K562 (cell line): Measurements from ENCODE around the gene NCOA4. TPM values are rescaled to one million over a fixed set of nuclear protein-coding genes. Genes with fewer than 3 reads are reported as not detected.
A peak's percentile ranks its signal among the peaks of the same experiment; 100 is the strongest.

ENCODE experiments used
- ARID1B ChIP-seq: fragments of 450-650 bp; IDR thresholded peaks from 2 replicates; pipeline ENCODE4 v1.6.1; 2016; ENCODE audit warnings: antibody characterized with exemption, mild to moderate bottlenecking, inconsistent platforms
- CCNT2 ChIP-seq: IDR thresholded peaks from 2 replicates; pipeline ENCODE4 v1.6.1; 2011; ENCODE audit warnings: borderline replicate concordance, low read depth, mild to moderate bottlenecking, moderate library complexity, mixed read lengths, low read length; ENCODE audit not compliant: insufficient read length; ENCODE audit errors: extremely low read depth
- DACH1 ChIP-seq: fragments of 450-650 bp; IDR thresholded peaks from 2 replicates; pipeline ENCODE4 v1.6.1; 2018; ENCODE audit not compliant: partially characterized antibody
- FOXK2 ChIP-seq, 2 experiments: fragments of 450-650 bp; IDR thresholded peaks in 1 of 2; conservative IDR thresholded peaks in 1 of 2; 2 replicates each; pipeline ENCODE4 v1.6.1; 2016; ENCODE audit warnings: low read depth in 2 of 2, mild to moderate bottlenecking in 1 of 2
- HES1 ChIP-seq: fragments of 450-650 bp; IDR thresholded peaks from 2 replicates; pipeline ENCODE4 v1.6.1; 2016; ENCODE audit warnings: low read depth, mild to moderate bottlenecking, moderate library complexity
- HOMEZ ChIP-seq: fragments of 250-450 bp; sonication (Bioruptor Pico); IDR thresholded peaks from 2 replicates; pipeline ENCODE4 v1.4.0; 2020; ENCODE audit warnings: mild to moderate bottlenecking, moderate library complexity
- KDM1A ChIP-seq, 2 experiments: fragments of 450-650 bp; IDR thresholded peaks; 2 replicates each; pipeline ENCODE4 v1.6.1; 2016; ENCODE audit warnings: mild to moderate bottlenecking in 2 of 2
- KLF13 ChIP-seq: fragments of 450-650 bp; IDR thresholded peaks from 2 replicates; pipeline ENCODE4 v1.6.1; 2016; ENCODE audit warnings: missing genetic modification characterization, low read depth, mild to moderate bottlenecking, missing compliant biosample characterization, moderate library complexity, borderline replicate concordance
- NFXL1 ChIP-seq: fragments of 450-650 bp; formaldehyde crosslinking; IDR thresholded peaks from 2 replicates; pipeline ENCODE4 v1.4.0; 2021; ENCODE audit warnings: mild to moderate bottlenecking
- NUFIP1 ChIP-seq: fragments of 450-650 bp; IDR thresholded peaks from 2 replicates; pipeline ENCODE4 v1.6.1; 2018; ENCODE audit not compliant: partially characterized antibody
- POLR2H ChIP-seq: IDR thresholded peaks from 2 replicates; pipeline ENCODE4 v1.6.1; 2016; ENCODE audit warnings: missing genetic modification characterization, low read depth, mild to moderate bottlenecking, control low read depth, missing compliant biosample characterization, moderate library complexity
- RERE ChIP-seq: sonication (generic); formaldehyde crosslinking; IDR thresholded peaks from 2 replicates; pipeline ENCODE4 v1.8.0; 2023; ENCODE audit warnings: missing genetic modification reagents, mild to moderate bottlenecking, borderline replicate concordance
- SIN3A ChIP-seq, 2 experiments: fragments of 150-350 bp in 1 of 2; IDR thresholded peaks; 2 replicates each; pipeline ENCODE4 v1.6.1; 2011 to 2016; ENCODE audit warnings: borderline replicate concordance in 2 of 2, low read depth in 2 of 2, low read length in 2 of 2, mild to moderate bottlenecking in 2 of 2, moderate library complexity in 2 of 2; ENCODE audit not compliant: control insufficient read depth in 1 of 2
- STAT5B ChIP-seq: fragments of 250-450 bp; sonication (Bioruptor Pico); IDR thresholded peaks from 2 replicates; pipeline ENCODE4 v1.8.0; 2021; ENCODE audit warnings: mild to moderate bottlenecking, inconsistent platforms
- ZBTB1 ChIP-seq: sonication (generic); formaldehyde crosslinking; IDR thresholded peaks from 2 replicates; pipeline ENCODE4 v1.8.1; 2023; ENCODE audit warnings: missing genetic modification reagents, low read depth, mild to moderate bottlenecking, borderline replicate concordance
- ZBTB26 ChIP-seq: fragments of 450-650 bp; formaldehyde crosslinking; IDR thresholded peaks from 2 replicates; pipeline ENCODE4 v1.4.0; 2022; ENCODE audit warnings: missing genetic modification characterization
- ZNF551 ChIP-seq: fragments of 250-450 bp; sonication (Bioruptor Pico); IDR thresholded peaks from 2 replicates; pipeline ENCODE4 v1.5.0; 2021; ENCODE audit warnings: mild to moderate bottlenecking, moderate library complexity
- ZNF75A ChIP-seq: fragments of 450-650 bp; formaldehyde crosslinking; IDR thresholded peaks from 2 replicates; pipeline ENCODE4 v1.4.0; 2020; ENCODE audit warnings: mild to moderate bottlenecking
- ZNF764 ChIP-seq: fragments of 250-450 bp; sonication (Bioruptor Pico); IDR thresholded peaks from 2 replicates; pipeline ENCODE4 v1.4.0; 2020; ENCODE audit warnings: low read depth, mild to moderate bottlenecking, moderate library complexity
- polyA plus RNA-seq, 8 experiments: library from polyadenylated mRNA; depleted of rRNA in 4 of 8; stranded (reverse) in 5 of 8; unstranded in 3 of 8; fragments of >200 nt; fragmentation: Nextera tagmentation in 2 of 8; fragmentation: Illumina TruSeq in 1 of 8; extraction: Ambion mirVana in 2 of 8; extraction: Trizol in 1 of 8; gene quantifications; 2 replicates each; pipeline versions ENCODE4 v1.2.1 to v1.2.3, GENCODE V29; 2011 to 2014; ENCODE audit warnings: inconsistent platforms in 1 of 8, missing spikeins in 1 of 8
- total RNA-seq, 7 experiments: library from RNA; depleted of rRNA in 6 of 7; stranded (reverse); fragments of >200 nt in 6 of 7; fragmentation: Illumina TruSeq in 2 of 7; extraction: Trizol in 2 of 7; gene quantifications; 2 replicates each; pipeline versions ENCODE4 v1.2.1 to v1.2.3, GENCODE V29; 2011 to 2021; ENCODE audit warnings: low replicate concordance in 1 of 7

The NCOA4 gene
- total and polyA plus RNA-seq, 9 of the 15 experiments (the other 6 are each of a cell fraction or from before 2014, with no cell fraction given), result 89.8 to 283 (median 181) TPM

- TF ChIP-seq RERE (CRISPR knock-in tag) (no peak), CCNT2 (peak; percentile 39), HES1 (no peak), DACH1 (peak; percentile 16), STAT5B (CRISPR knock-in tag) (no peak), SIN3A (IDR thresholded peaks at IDR 0.05; ENCODE audit: borderline replicate concordance in 2 of 2, control insufficient read depth in 1 of 2, low read depth in 2 of 2, low read length in 2 of 2) (no peak), HOMEZ (CRISPR knock-in tag) (no peak), FOXK2 (conservative IDR thresholded peaks at IDR 0.05 in 1 of 2, IDR thresholded peaks at IDR 0.05 in 1 of 2; ENCODE audit: low read depth in 2 of 2) (peak; percentile 75 to 81), ZBTB26 (CRISPR knock-in tag) (no peak), POLR2H (tag) (no peak), KDM1A (IDR thresholded peaks at IDR 0.05) (peak; percentile 23 to 71; a peak in 3 of 4 replicates), KLF13 (tag) (no peak), ZNF551 (CRISPR knock-in tag) (no peak), NFXL1 (CRISPR knock-in tag) (no peak), ZNF75A (CRISPR knock-in tag) (no peak), ARID1B (peak; percentile 97), ZNF764 (no peak), NUFIP1 (no peak), ZBTB1 (CRISPR knock-in tag) (no peak)
These were observed 11.8 kb downstream of the NCOA4 start (continued) for GRCh38 chr10:46018453-46019176.
